SJSA1 (cell line): Measurements from ENCODE around the gene AP1M1. TPM values are rescaled to one million over a fixed set of nuclear protein-coding genes. Genes with fewer than 3 reads are reported as not detected.
"Not testable (repeated sequence)": the region's sequence is repeated elsewhere in the genome, so short reads cannot be mapped to it uniquely, and the experiment has no call there.

Experiments used
- DNase-seq, 2 experiments: peaks; one replicate each; pipeline ENCODE4 v3.0.0-alpha.2; 2015 to 2020; ENCODE audit warnings: low spot score in 2 of 2, low read depth in 1 of 2
- H3K27ac ChIP-seq: fragments of 250-450 bp; sonication (Bioruptor Pico); 2 replicates; pipeline ENCODE4 v1.5.1; 2020; ENCODE audit warnings: mild to moderate bottlenecking, moderate library complexity
- H3K27me3 ChIP-seq: fragments of 250-450 bp; sonication (Bioruptor Pico); replicated peaks from 2 replicates; pipeline ENCODE4 v1.5.1; 2020; ENCODE audit warnings: mild to moderate bottlenecking, moderate library complexity
- H3K36me3 ChIP-seq: fragments of 250-450 bp; sonication (Bioruptor Pico); 2 replicates; pipeline ENCODE4 v1.5.1; 2020; ENCODE audit warnings: mild to moderate bottlenecking
- H3K4me1 ChIP-seq: fragments of 250-450 bp; sonication (Bioruptor Pico); replicated peaks from 2 replicates; pipeline ENCODE4 v1.6.1; 2021; ENCODE audit warnings: mild to moderate bottlenecking
- H3K4me3 ChIP-seq: fragments of 250-450 bp; sonication (Bioruptor Pico); 2 replicates; pipeline ENCODE4 v1.5.1; 2020; ENCODE audit warnings: mild to moderate bottlenecking
- H3K9me3 ChIP-seq: fragments of 250-450 bp; sonication (Bioruptor Pico); replicated peaks from 2 replicates; pipeline ENCODE4 v1.5.1; 2020; ENCODE audit warnings: mild to moderate bottlenecking
- total RNA-seq: library from RNA; depleted of rRNA; stranded (reverse); fragments of >200 nt; shearing (Covaris generic); gene quantifications from 2 replicates; pipeline ENCODE4 v1.2.3, GENCODE V29; 2014

AP1M1 gene
- total RNA-seq, 1 experiment from 2014 or later: 103 TPM

- H3K27ac ChIP-seq: no peak overlapping the region
- no peak for DNase-seq
- H3K36me3 ChIP-seq: no peaks in the 10 kb centered on the region
- H3K27me3 ChIP-seq: no peaks in the 10 kb centered on the region
- H3K9me3 ChIP-seq: no peaks in the 10 kb centered on the region
- no peaks in the 10 kb centered on the region for H3K4me1 ChIP-seq
- H3K4me3 ChIP-seq: no peak overlapping the region
These were observed 64.9 kb downstream of the AP1M1 start for GRCh38 chr19:16262618-16263017.

- no peak for DNase-seq
- Histone ChIP-seq H3K36me3 (no peaks in the 10 kb centered on the region), H3K27me3 (no peaks in the 10 kb centered on the region)
These were observed 65.5 kb downstream of the AP1M1 start for GRCh38 chr19:16263141-16263761.

GRCh38 chr19:16265205-16265604 is 67.5 kb downstream of the AP1M1 start:
- no peak for DNase-seq
- H3K4me3 ChIP-seq: no peak overlapping the region
- H3K27ac ChIP-seq: no peak overlapping the region
- no peaks in the 10 kb centered on the region for H3K36me3 ChIP-seq
- no peaks in the 10 kb centered on the region for H3K4me1 ChIP-seq
- H3K9me3 ChIP-seq: no peaks in the 10 kb centered on the region
- H3K27me3 ChIP-seq: no peaks in the 10 kb centered on the region

More at GRCh38 chr19:16263141-16263761, 65.5 kb downstream of the AP1M1 start:
- Histone ChIP-seq H3K27ac (no peak overlapping the region), H3K4me1 (no peaks in the 10 kb centered on the region), H3K9me3 (no peaks in the 10 kb centered on the region), H3K4me3 (no peak overlapping the region)

- H3K27me3 ChIP-seq: no peaks in the 10 kb centered on the region
- no peaks in the 10 kb centered on the region for H3K36me3 ChIP-seq
- H3K4me1 ChIP-seq: no peaks in the 10 kb centered on the region
- H3K27ac ChIP-seq: no peak overlapping the region
- no peaks in the 10 kb centered on the region for H3K9me3 ChIP-seq
- no peak overlapping the region for H3K4me3 ChIP-seq
- no peak for DNase-seq
These were observed 68.3 kb downstream of the AP1M1 start for GRCh38 chr19:16265890-16266585.

- no peak for DNase-seq
- no peaks in the 10 kb centered on the region for H3K27me3 ChIP-seq
- H3K4me1 ChIP-seq: no peaks in the 10 kb centered on the region
- no peak overlapping the region for H3K4me3 ChIP-seq
- H3K9me3 ChIP-seq: no peaks in the 10 kb centered on the region
- H3K36me3 ChIP-seq: no peaks in the 10 kb centered on the region
- H3K27ac ChIP-seq: no peak overlapping the region
These were observed 68.9 kb downstream of the AP1M1 start for GRCh38 chr19:16266586-16266942.

GRCh38 chr19:16268676-16269319 is 71.1 kb downstream of the AP1M1 start:
- no peaks in the 10 kb centered on the region for H3K27me3 ChIP-seq
- H3K9me3 ChIP-seq: no peaks in the 10 kb centered on the region
- no peak overlapping the region for H3K4me3 ChIP-seq
- H3K4me1 ChIP-seq: no peaks in the 10 kb centered on the region
- H3K36me3 ChIP-seq: no peaks in the 10 kb centered on the region
- H3K27ac ChIP-seq: no peak overlapping the region
- DNase-seq: no peak

- no peak overlapping the region for H3K27ac ChIP-seq
- DNase-seq: no peak
These were observed 75.2 kb downstream of the AP1M1 start for GRCh38 chr19:16272945-16273344.

GRCh38 chr19:16274447-16274846 is 76.7 kb downstream of the AP1M1 start:
- DNase-seq: no peak
- Histone ChIP-seq H3K4me1 (peaks cover 7% of the 10 kb centered on the region), H3K27me3 (no peaks in the 10 kb centered on the region)

More at GRCh38 chr19:16272945-16273344, 75.2 kb downstream of the AP1M1 start:
- no peaks in the 10 kb centered on the region for H3K36me3 ChIP-seq
- no peak overlapping the region for H3K4me3 ChIP-seq
- no peaks in the 10 kb centered on the region for H3K9me3 ChIP-seq
- H3K4me1 ChIP-seq: no peaks in the 10 kb centered on the region
- H3K27me3 ChIP-seq: no peaks in the 10 kb centered on the region

GRCh38 chr19:16280306-16280705 is 82.6 kb downstream of the AP1M1 start:
- H3K4me3 ChIP-seq: no peak overlapping the region
- DNase-seq: no peak
- no peaks in the 10 kb centered on the region for H3K9me3 ChIP-seq
- H3K27me3 ChIP-seq: no peaks in the 10 kb centered on the region
- no peak overlapping the region for H3K27ac ChIP-seq
- peaks cover 25% of the 10 kb centered on the region for H3K4me1 ChIP-seq
- H3K36me3 ChIP-seq: no peaks in the 10 kb centered on the region

More at GRCh38 chr19:16274447-16274846, 76.7 kb downstream of the AP1M1 start:
- H3K27ac ChIP-seq: no peak overlapping the region
- H3K9me3 ChIP-seq: no peaks in the 10 kb centered on the region
- H3K36me3 ChIP-seq: no peaks in the 10 kb centered on the region
- no peak overlapping the region for H3K4me3 ChIP-seq

- Histone ChIP-seq H3K36me3 (no peaks in the 10 kb centered on the region), H3K4me3 (no peak overlapping the region), H3K4me1 (peaks cover 25% of the 10 kb centered on the region), H3K27ac (no peak overlapping the region), H3K27me3 (no peaks in the 10 kb centered on the region), H3K9me3 (no peaks in the 10 kb centered on the region)
- no peak for DNase-seq
These were observed 84.0 kb downstream of the AP1M1 start for GRCh38 chr19:16281743-16282142.

- no peaks in the 10 kb centered on the region for H3K9me3 ChIP-seq
- no peaks in the 10 kb centered on the region for H3K27me3 ChIP-seq
- H3K27ac ChIP-seq: peak overlapping the region; percentile 40
- H3K4me1 ChIP-seq: peaks cover 25% of the 10 kb centered on the region
- no peaks in the 10 kb centered on the region for H3K36me3 ChIP-seq
- H3K4me3 ChIP-seq: no peak overlapping the region
- DNase-seq: no peak
These were observed 85.7 kb downstream of the AP1M1 start for GRCh38 chr19:16283210-16284061.

GRCh38 chr19:16284505-16284904 is 86.8 kb downstream of the AP1M1 start:
- DNase-seq: no peak
- H3K27ac ChIP-seq: no peak overlapping the region

GRCh38 chr19:16285079-16285478 is 87.4 kb downstream of the AP1M1 start:
- not testable (repeated sequence) for H3K27ac ChIP-seq, H3K27me3 ChIP-seq, H3K9me3 ChIP-seq

More at GRCh38 chr19:16284505-16284904, 86.8 kb downstream of the AP1M1 start:
- Histone ChIP-seq H3K36me3 (no peaks in the 10 kb centered on the region), H3K4me3 (no peak overlapping the region), H3K4me1 (peaks cover 17% of the 10 kb centered on the region), H3K27me3 (no peaks in the 10 kb centered on the region), H3K9me3 (no peaks in the 10 kb centered on the region)

More at GRCh38 chr19:16285079-16285478, 87.4 kb downstream of the AP1M1 start:
- H3K36me3 ChIP-seq, H3K4me3 ChIP-seq, DNase-seq: not testable (repeated sequence)
- peaks cover 11% of the 10 kb centered on the region for H3K4me1 ChIP-seq
